ENCODE measurements around the gene GREB1L.

The GREB1L gene

GRCh38 chr18:21451851-21452250 is 209.8 kb downstream of the GREB1L start:
- no peak for DNase-seq

- DNase-seq: no peak
Measured at GRCh38 chr18:21452276-21452780, 210.3 kb downstream of the GREB1L start.

GRCh38 chr18:21452796-21453510 is 210.9 kb downstream of the GREB1L start:
- no peak for DNase-seq

DNA sequence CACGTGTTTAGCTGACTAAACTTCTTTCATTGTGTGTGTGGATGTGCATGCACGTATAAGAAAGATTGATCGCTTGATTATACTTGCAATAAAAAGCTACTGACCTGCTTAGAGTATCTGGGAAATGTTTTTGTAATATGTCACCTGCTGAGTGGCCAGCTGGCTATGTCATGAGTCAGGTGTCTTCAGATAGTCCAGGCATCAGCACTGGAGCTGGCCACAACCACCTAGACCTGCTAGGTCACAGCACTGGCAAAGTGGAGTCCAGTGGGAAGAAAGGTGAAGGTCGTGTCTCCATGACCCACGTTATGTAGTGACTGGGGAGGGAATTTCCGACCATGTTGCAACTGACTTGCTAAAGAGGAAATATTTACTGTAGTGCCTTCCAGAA is 211.5 kb downstream of the GREB1L start:
- DNase-seq: no peak

GRCh38 chr18:21454725-21455124 is 212.7 kb downstream of the GREB1L start:
- DNase-seq: no peak

DNA sequence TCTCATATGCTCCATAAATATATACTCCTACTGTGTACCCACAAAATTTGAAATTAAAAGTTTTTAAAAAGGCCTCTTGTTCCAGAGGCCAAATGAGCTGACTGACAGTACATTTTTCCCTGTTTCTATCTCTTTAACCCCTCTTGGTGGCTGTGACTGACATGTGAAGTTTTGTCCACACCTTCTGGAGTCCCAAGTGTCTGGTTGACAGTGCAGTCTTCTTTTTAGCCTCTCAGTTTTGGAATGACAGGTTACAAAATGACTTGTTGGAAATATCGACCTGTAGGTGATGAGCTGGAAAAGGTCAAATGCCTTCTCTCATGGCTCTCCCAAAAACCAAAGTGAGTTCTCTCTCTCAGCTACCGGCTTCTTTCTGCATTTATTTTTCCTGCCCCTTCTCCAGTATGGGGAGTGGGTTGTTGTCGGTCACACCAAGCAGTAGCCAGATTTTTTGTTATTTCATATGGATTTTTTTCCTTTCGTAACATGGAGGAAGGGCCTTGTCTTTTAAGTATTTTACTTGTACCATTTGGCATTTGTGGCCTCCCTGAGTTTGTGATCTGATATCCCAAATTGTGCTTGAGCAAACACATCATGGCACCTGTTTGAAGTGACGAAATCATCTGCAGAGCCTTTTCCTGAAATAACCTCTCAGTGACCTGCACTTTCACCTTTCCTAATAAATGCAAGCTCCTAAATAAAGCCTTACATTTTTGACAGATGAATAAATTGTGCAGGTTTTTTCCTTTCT is 214.6 kb downstream of the GREB1L start:
- DNase-seq: no peak

DNA sequence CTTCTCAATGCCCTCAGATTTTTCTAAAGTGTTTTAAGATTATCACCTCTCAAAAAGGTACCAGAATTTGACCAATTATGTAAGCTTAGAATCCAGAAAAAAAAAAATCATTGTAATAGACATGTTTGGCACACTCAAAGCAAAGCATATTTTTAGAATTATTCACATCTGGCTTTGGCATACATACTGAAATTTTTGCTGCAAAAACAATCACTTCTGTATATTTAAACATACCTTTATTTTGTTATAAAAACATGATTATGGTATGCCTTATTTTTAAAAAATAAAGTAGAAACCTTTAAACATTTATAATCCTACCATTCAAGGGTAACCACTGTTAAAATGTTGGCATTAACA is 215.1 kb downstream of the GREB1L start:
- no peak for DNase-seq

DNA sequence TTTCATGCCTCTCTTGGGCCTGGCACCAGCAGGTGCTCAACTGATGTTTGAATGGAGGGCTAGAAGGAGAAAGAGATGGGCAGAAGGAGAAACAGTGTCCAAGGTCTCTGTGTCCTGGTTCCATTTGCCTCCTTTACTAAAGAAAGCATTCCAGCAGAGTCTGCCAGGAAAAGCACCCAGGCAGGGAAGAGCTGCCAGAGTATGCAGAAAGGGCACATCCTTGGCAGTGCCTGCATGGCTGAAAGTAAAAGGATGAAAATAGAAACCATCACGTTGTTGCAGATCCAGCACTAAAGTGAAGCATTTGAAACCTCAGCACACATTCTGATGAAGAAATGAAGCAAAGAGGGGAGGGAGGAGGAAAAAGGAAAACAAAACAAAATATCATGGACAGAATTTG is 216.3 kb downstream of the GREB1L start:
- DNase-seq: no peak

DNA sequence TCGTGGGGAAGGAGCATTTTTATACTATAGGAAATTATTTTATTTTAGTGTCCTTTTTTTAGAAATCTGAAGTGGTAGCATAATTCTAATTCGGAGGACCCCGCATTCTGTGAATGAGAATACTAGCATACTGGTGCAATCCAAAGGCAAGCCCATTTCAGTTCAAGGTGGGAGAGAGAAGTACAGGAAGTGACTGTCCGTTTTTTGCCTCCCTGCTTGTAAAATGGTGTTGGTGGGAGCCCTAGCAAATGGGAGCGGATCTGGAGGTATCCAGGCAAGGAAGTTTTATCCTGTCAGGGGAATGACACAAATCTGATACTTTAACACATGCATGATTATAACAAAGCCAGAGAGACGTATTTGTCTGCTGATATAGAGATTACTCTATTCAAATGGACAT is 216.8 kb downstream of the GREB1L start:
- no peak for DNase-seq

GRCh38 chr18:21459706-21460286 is 217.8 kb downstream of the GREB1L start:
- no peak for DNase-seq

- no peak for DNase-seq
Measured at GRCh38 chr18:21461460-21461859, 219.4 kb downstream of the GREB1L start.

DNA sequence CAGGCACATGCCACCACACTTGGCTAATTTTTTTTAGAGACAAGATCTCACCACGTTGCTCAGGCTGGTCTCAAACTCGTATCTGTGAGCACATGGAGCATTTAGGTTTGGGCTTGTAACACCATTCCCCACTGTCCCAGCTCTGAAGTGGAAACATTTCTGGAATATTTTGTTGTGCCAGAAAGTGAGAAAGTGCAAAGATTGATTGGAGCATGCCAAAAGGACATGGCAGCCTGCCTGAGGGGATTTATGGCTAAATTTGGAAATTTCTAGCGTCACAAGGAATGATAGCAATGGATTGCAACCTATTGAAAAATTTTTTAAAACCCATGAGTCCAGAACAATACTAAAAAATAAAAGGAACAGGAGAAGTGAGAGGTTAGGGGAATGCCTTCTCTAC is 221.7 kb downstream of the GREB1L start:
- no peak for DNase-seq

- DNase-seq: no peak
Measured at GRCh38 chr18:21468514-21469164, 226.6 kb downstream of the GREB1L start.

DNA sequence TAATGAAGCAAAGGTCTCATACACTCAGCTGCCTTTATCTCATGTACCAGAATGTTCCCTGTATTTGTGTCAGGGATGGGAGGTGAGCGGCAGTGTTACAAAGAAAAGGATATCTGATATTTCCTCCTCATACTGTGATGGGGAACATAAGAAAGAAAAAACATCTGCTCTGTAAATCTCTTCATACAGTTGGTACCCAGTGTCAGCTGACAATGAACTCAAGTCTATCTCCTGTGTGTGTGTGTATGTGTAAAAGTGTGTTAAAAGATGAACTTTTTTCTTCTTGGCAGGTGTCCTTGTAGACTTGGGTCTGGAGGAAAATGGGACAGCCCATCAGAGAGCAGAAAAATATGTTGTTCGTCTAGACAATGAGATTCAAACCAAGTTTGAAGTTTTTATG is 230.7 kb downstream of the GREB1L start:
- DNase-seq: no peak

DNA sequence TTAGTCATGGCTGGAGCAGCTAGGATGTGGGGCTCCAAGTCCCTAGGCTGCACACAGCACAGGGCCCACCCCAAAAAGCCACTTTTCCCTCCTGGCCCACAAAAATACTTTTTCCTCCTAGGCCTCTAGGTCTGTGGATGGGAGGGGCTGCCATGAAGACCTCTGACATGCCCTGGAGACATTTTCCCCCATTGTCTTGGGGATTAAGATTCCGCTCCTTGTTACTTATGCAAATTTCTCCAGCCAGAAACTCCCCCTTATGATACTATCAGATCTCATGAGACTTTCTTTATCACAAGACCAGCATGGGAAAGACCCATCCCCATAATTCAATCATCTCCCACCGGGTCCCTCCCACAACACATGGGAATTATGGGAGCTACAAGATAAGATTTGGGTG is 232.6 kb downstream of the GREB1L start:
- DNase-seq: no peak

- no peak for DNase-seq
Measured at GRCh38 chr18:21479721-21480120, 237.7 kb downstream of the GREB1L start.

DNA sequence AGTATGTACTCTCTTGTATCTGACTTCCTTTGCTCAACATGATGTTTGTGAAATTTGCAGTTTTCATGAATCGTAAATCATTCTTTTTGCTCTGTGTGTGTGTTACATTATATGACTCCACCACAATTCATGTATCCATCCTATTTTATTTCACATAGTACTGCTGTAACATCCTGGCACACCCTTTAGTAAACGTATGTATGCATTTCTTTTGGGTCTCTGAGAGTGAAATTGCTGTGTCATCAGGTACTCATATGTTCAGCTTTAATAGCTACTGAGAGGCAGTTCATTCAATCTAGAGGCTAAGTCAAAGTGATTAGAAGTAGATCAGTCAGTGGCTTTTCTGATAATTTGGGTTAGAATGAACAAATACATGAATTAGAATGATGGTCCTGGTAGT is 239.7 kb downstream of the GREB1L start:
- DNase-seq: no peak

- no peak for DNase-seq
Measured at GRCh38 chr18:21483051-21483450, 241.0 kb downstream of the GREB1L start.

GRCh38 chr18:21484851-21485636 is 243.0 kb downstream of the GREB1L start:
- no peak for DNase-seq

DNA sequence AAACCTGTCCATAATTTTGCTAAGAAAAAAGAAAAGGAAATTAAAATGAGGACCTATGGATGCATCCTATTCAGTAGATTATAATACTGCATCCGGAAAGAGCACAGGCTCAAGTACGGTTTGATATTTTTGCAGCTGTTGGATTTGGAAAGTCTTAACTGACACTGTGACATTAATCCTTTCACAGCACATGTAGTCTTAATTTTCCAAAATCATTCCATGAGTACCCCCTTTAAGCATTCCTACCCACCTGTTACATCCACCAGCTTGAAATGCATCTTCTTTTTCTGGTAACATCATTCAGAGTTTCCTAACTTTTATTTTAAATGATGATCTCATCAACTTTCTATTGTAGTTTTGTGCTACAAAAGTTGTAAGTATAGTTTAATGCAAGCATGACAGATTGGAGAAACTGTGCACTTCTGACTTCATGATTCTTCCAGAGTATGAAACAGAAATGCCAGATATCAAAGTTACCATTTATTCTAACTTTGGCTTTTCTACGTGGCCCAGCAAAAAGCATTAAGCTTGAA is 244.9 kb downstream of the GREB1L start:
- DNase-seq: no peak

DNA sequence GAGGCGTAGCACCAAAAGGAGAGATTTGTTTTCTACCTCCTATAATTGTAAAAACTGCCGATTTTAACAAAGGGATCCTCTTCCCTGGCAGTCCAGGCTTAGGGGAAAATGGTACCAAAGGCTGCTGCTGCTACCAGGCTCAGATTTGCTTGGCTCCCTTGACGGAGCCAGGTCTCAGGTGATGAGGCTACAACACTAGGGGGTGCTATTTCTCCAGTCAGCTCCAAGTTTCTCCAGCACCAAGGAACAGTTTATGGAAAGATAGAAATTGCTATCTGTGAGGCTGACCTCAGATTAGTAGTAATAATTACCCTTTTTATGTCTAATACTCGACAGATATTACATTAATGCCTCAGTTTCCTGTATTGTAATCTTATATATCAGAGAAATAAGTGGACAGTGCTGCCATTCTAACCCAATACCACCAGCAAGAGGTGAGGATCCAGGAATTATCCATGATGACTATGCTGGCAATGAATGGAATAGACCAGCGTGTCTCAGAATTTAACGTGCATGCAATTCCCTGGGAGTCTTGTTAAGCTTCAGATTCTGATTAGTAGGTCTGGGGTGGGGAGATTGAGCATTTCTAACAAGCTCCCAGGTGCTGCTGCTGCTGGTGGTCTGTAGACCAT is 247.2 kb downstream of the GREB1L start:
- DNase-seq: peak; percentile 19 to 58

GRCh38 chr18:21489919-21490495 is 248.0 kb downstream of the GREB1L start:
- DNase-seq: no peak

All from NCI-H1930 (cell line).